Neural crest cell (in vitro differentiated cells): Measurements from ENCODE around the gene OR2AJ1. TPM values are rescaled to one million over a fixed set of nuclear protein-coding genes. Genes with fewer than 3 reads are reported as not detected.

Experiments used
- DNase-seq: peaks from one replicate; pipeline ENCODE4 v3.0.0; 2021; ENCODE audit warnings: low read depth, mixed read lengths, low spot score
- H3K27ac Mint-ChIP-seq: one replicate; pipeline ENCODE4 v1.8.0; 2021; ENCODE audit warnings: mild to moderate bottlenecking, mixed read lengths; ENCODE audit not compliant: unreplicated experiment
- H3K27me3 Mint-ChIP-seq: 2 replicates; pipeline ENCODE4 v1.8.0; 2021; ENCODE audit warnings: low read depth, mild to moderate bottlenecking, mixed read lengths
- H3K36me3 Mint-ChIP-seq: 2 replicates; pipeline ENCODE4 v1.8.0; 2021; ENCODE audit warnings: low read depth, mild to moderate bottlenecking, mixed read lengths
- H3K4me1 Mint-ChIP-seq: 2 replicates; pipeline ENCODE4 v1.8.0; 2021; ENCODE audit warnings: mixed read lengths
- H3K4me3 Mint-ChIP-seq: one replicate; pipeline ENCODE4 v1.8.0; 2021; ENCODE audit warnings: mild to moderate bottlenecking, mixed read lengths
- H3K9me3 Mint-ChIP-seq: 2 replicates; pipeline ENCODE4 v1.8.0; 2021; ENCODE audit warnings: mixed read lengths
- CTCF ChIP-seq: fragments of 200-600 bp; sonication (generic); conservative IDR thresholded peaks from 2 replicates; pipeline ENCODE4 v1.5.0; 2021; ENCODE audit warnings: antibody characterized with exemption, mild to moderate bottlenecking
- total RNA-seq: library from RNA; stranded (reverse); gene quantifications from 2 replicates; pipeline ENCODE4 v1.2.1, GENCODE V29; 2021

Gene OR2AJ1
- total RNA-seq, 1 donor from 2014 or later: not detected

GRCh38 chr1:247913786-247914185 lies 10.9 kb upstream of the OR2AJ1 start:
- H3K4me1 Mint-ChIP-seq: no peaks in the 10 kb centered on the region

GRCh38 chr1:247914941-247915662 lies 9.6 kb upstream of the OR2AJ1 start:
- Mint-ChIP-seq H3K4me3 (no peak overlapping the region), H3K36me3 (no peaks in the 10 kb centered on the region), H3K27ac (no peak overlapping the region), H3K4me1 (no peaks in the 10 kb centered on the region), H3K9me3 (peaks cover 8% of the 10 kb centered on the region), H3K27me3 (peaks cover 4% of the 10 kb centered on the region)
- no peak for DNase-seq
- TF ChIP-seq CTCF: no peak

More at GRCh38 chr1:247913786-247914185, 10.9 kb upstream of the OR2AJ1 start:
- Mint-ChIP-seq H3K27me3 (peaks cover 4% of the 10 kb centered on the region), H3K9me3 (peaks cover 11% of the 10 kb centered on the region), H3K27ac (no peak overlapping the region), H3K4me3 (no peak overlapping the region), H3K36me3 (no peaks in the 10 kb centered on the region)
- no peak for DNase-seq
- no peak for TF ChIP-seq CTCF

GRCh38 chr1:247919952-247920351 lies 4.7 kb upstream of the OR2AJ1 start, which contains the start of gene OR2T8:
OR2T8 (plus strand) TSS chr1:247920252; CDS start chr1:247921018, 766 bp downstream.
- Mint-ChIP-seq H3K4me3 (no peak within 1 kb of the TSS), H3K36me3 (no peaks in the 10 kb centered on the region), H3K9me3 (no peaks in the 10 kb centered on the region), H3K27me3 (peaks cover 4% of the 10 kb centered on the region), H3K27ac (no peak within 1 kb of the TSS), H3K4me1 (no peaks in the 10 kb centered on the region)
- no peak for TF ChIP-seq CTCF
- no peak for DNase-seq

GRCh38 chr1:247923941-247924340 lies 748 bp upstream of the OR2AJ1 start:
- H3K36me3 Mint-ChIP-seq: no peaks in the 10 kb centered on the region
- no peak overlapping the region for H3K27ac Mint-ChIP-seq
- H3K4me1 Mint-ChIP-seq: no peaks in the 10 kb centered on the region
- no peak overlapping the region for H3K4me3 Mint-ChIP-seq
- TF ChIP-seq CTCF: no peak
- no peaks in the 10 kb centered on the region for H3K9me3 Mint-ChIP-seq
- H3K27me3 Mint-ChIP-seq: no peaks in the 10 kb centered on the region
- DNase-seq: no peak

- DNase-seq: no peak
- Mint-ChIP-seq H3K27ac (no peak overlapping the region), H3K4me3 (no peak overlapping the region), H3K27me3 (peaks cover 15% of the 10 kb centered on the region), H3K9me3 (no peaks in the 10 kb centered on the region), H3K36me3 (no peaks in the 10 kb centered on the region), H3K4me1 (no peaks in the 10 kb centered on the region)
- no peak for TF ChIP-seq CTCF
Observed at GRCh38 chr1:247933989-247934388, 9.3 kb downstream of the OR2AJ1 start.
